ENCODE measurements around the gene DNM2. TPM values are rescaled to one million over a fixed set of nuclear protein-coding genes. Genes with fewer than 3 reads are reported as not detected.
A peak's percentile ranks its signal among the peaks of the same experiment; 100 is the strongest.

Gene DNM2
- total and polyA plus RNA-seq, 2 donors (not counting 1 experiment from before 2014, with no cell fraction given): 42.6 to 76.8 TPM

GRCh38 chr19:10815007-10815536 lies 97.2 kb downstream of the DNM2 start:
- peak overlapping the region; percentile 71 for H3K4me2 ChIP-seq (ENCODE audit: extremely low read depth, insufficient read depth, low read length)
- no peak for DNase-seq (ENCODE audit: low read depth in 2 of 2)
- no peak overlapping the region for H3K9ac ChIP-seq (ENCODE audit: insufficient read depth, low read length)
- H3K27me3 ChIP-seq (ENCODE audit: control insufficient read depth, insufficient read depth, low read length): no peaks in the 10 kb centered on the region
- H3K36me3 ChIP-seq (ENCODE audit: control insufficient read depth, insufficient read depth, low read length): peaks cover 41% of the 10 kb centered on the region
- H3K4me1 ChIP-seq (ENCODE audit: control insufficient read depth, extremely low read depth, insufficient read depth, low read length): peaks cover 22% of the 10 kb centered on the region
- no peak for TF ChIP-seq EZH2 (IDR thresholded peaks at IDR 0.05; ENCODE audit: low read length, missing control alignments)
- no peak for TF ChIP-seq CTCF (conservative IDR thresholded peaks at IDR 0.05 in 1 of 2, IDR thresholded peaks at IDR 0.05 in 1 of 2; ENCODE audit: low read depth in 1 of 2, low read length in 2 of 2)
- no peak overlapping the region for H2AFZ ChIP-seq (ENCODE audit: low read length)
- no peaks in the 10 kb centered on the region for H3K9me3 ChIP-seq (ENCODE audit: control insufficient read depth, insufficient read depth, low read depth, low read length)
- no peaks in the 10 kb centered on the region for H4K20me1 ChIP-seq (ENCODE audit: control insufficient read depth, extremely low read depth, insufficient read depth, low read length)
- peak overlapping the region; percentile 95 for H3K27ac ChIP-seq (ENCODE audit: insufficient read depth, low read length)
- peaks cover 32% of the 10 kb centered on the region for H3K79me2 ChIP-seq (ENCODE audit: control insufficient read depth, insufficient read depth, low read length)
- peak overlapping the region in 2 of 4 experiments; percentile 16 to 77 for H3K4me3 ChIP-seq (replicated peaks in 1 of 4; ENCODE audit: control extremely low read depth in 1 of 4, insufficient read depth in 1 of 4, low read depth in 3 of 4, low read length in 4 of 4)

DNA sequence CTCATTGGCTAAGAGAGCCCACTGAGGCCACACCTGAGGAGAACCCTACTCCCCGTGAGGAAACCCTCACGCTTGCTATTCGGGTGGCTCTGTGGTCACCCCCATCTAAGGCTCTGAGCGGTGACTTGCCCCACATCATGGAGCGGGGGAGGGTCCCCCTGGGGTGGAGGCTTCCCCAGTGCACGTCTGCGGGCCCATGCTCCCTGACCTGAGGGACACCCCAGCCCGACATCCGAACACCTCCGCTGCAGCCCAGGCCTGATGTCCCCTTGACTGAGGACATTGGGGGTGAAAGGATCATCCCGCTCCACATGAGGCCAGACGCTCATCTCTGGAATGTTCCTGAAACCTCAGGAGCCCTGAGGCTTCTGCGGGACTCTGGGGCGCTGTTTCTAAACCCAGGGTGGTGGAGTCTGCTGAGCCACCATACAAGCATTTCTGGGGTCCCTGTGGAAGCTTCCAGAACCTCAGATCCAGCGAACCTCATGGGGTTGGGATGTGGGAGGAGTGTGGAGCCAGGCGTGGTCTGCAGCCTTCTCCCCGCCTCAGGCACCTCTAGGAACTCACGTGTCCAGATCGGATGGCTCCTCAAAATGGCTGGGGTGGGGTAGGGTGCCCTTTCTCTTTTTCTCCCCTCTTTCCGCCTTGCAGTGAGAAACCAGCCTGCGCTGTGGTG lies 98.2 kb downstream of the DNM2 start:
- Histone ChIP-seq H3K79me2 (ENCODE audit: control insufficient read depth, insufficient read depth, low read length) (peaks cover 32% of the 10 kb centered on the region), H4K20me1 (ENCODE audit: control insufficient read depth, extremely low read depth, insufficient read depth, low read length) (no peaks in the 10 kb centered on the region), H2AFZ (ENCODE audit: low read length) (no peak overlapping the region), H3K27ac (ENCODE audit: insufficient read depth, low read length) (peak overlapping the region; percentile 95), H3K9me3 (ENCODE audit: control insufficient read depth, insufficient read depth, low read depth, low read length) (no peaks in the 10 kb centered on the region), H3K4me2 (ENCODE audit: extremely low read depth, insufficient read depth, low read length) (peak overlapping the region; percentile 71), H3K36me3 (ENCODE audit: control insufficient read depth, insufficient read depth, low read length) (peaks cover 45% of the 10 kb centered on the region), H3K4me3 (replicated peaks in 1 of 4; ENCODE audit: control extremely low read depth in 1 of 4, insufficient read depth in 1 of 4, low read depth in 3 of 4, low read length in 4 of 4) (peak overlapping the region; percentile 60 to 80 (median 78)), H3K9ac (ENCODE audit: insufficient read depth, low read length) (peak overlapping the region; percentile 93), H3K27me3 (ENCODE audit: control insufficient read depth, insufficient read depth, low read length) (no peaks in the 10 kb centered on the region), H3K4me1 (ENCODE audit: control insufficient read depth, extremely low read depth, insufficient read depth, low read length) (peaks cover 22% of the 10 kb centered on the region)
- DNase-seq (ENCODE audit: low read depth in 2 of 2): no peak
- TF ChIP-seq CTCF (conservative IDR thresholded peaks at IDR 0.05 in 1 of 2, IDR thresholded peaks at IDR 0.05 in 1 of 2; ENCODE audit: low read depth in 1 of 2, low read length in 2 of 2) (no peak), EZH2 (IDR thresholded peaks at IDR 0.05; ENCODE audit: low read length, missing control alignments) (no peak)

GRCh38 chr19:10816691-10817090 lies 98.8 kb downstream of the DNM2 start:
- Histone ChIP-seq H3K27me3 (ENCODE audit: control insufficient read depth, insufficient read depth, low read length) (no peaks in the 10 kb centered on the region), H4K20me1 (ENCODE audit: control insufficient read depth, extremely low read depth, insufficient read depth, low read length) (no peaks in the 10 kb centered on the region), H3K27ac (ENCODE audit: insufficient read depth, low read length) (peak overlapping the region; percentile 95), H2AFZ (ENCODE audit: low read length) (no peak overlapping the region), H3K79me2 (ENCODE audit: control insufficient read depth, insufficient read depth, low read length) (peaks cover 32% of the 10 kb centered on the region), H3K9ac (ENCODE audit: insufficient read depth, low read length) (peak overlapping the region; percentile 93), H3K4me1 (ENCODE audit: control insufficient read depth, extremely low read depth, insufficient read depth, low read length) (peaks cover 22% of the 10 kb centered on the region), H3K4me2 (ENCODE audit: extremely low read depth, insufficient read depth, low read length) (peak overlapping the region; percentile 71), H3K9me3 (ENCODE audit: control insufficient read depth, insufficient read depth, low read depth, low read length) (no peaks in the 10 kb centered on the region), H3K4me3 (replicated peaks in 1 of 4; ENCODE audit: control extremely low read depth in 1 of 4, insufficient read depth in 1 of 4, low read depth in 3 of 4, low read length in 4 of 4) (peak overlapping the region; percentile 60 to 80 (median 78)), H3K36me3 (ENCODE audit: control insufficient read depth, insufficient read depth, low read length) (peaks cover 44% of the 10 kb centered on the region)
- DNase-seq (ENCODE audit: low read depth in 2 of 2): no peak
- TF ChIP-seq CTCF (conservative IDR thresholded peaks at IDR 0.05 in 1 of 2, IDR thresholded peaks at IDR 0.05 in 1 of 2; ENCODE audit: low read depth in 1 of 2, low read length in 2 of 2) (no peak), EZH2 (IDR thresholded peaks at IDR 0.05; ENCODE audit: low read length, missing control alignments) (no peak)

Data from fibroblast of lung (primary cell).